H1 (cell line): ENCODE results near the gene CCDC51. TPM values are rescaled to one million over a fixed set of nuclear protein-coding genes. Genes with fewer than 3 reads are reported as not detected.

Experiments
- CTCF ChIA-PET: fragments of 300-600 bp; sonication (Branson Sonifier 250); formaldehyde crosslinking; loops from one replicate; lab custom pipeline; 2021; ENCODE audit not compliant: partially characterized antibody; lab: Charles Lee
- POLR2A ChIA-PET: fragments of 300-600 bp; sonication (Branson Sonifier 250); formaldehyde crosslinking; loops from one replicate; lab custom pipeline; 2021; ENCODE audit warnings: inconsistent platforms; ENCODE audit not compliant: partially characterized antibody; lab: Charles Lee
- DNase-seq, 2 experiments: peaks; one replicate each; pipeline versions ENCODE4 v3.0.0 to v3.0.0-alpha.2; 2010 to 2022; ENCODE audit warnings: low spot score in 2 of 2, low read depth in 1 of 2, mixed read lengths in 1 of 2
- FAIRE-seq: peaks from 2 replicates; lab custom pipeline; 2011; peaks lifted over from hg19 to GRCh38; lab: Jason Lieb, UNC
- H2AFZ ChIP-seq: 2 replicates; pipeline ENCODE4 v1.8.1; 2012; ENCODE audit warnings: low read length, inconsistent platforms
- H2AK5ac ChIP-seq: 2 replicates; pipeline ENCODE4 v1.6.1; 2013; ENCODE audit warnings: low read depth, low read length
- H2BK120ac ChIP-seq: replicated peaks from 2 replicates; pipeline ENCODE3; 2013; ENCODE audit warnings: low read depth, low read length, inconsistent platforms
- H2BK12ac ChIP-seq: 2 replicates; pipeline ENCODE4 v1.6.1; 2013; ENCODE audit warnings: low read depth, low read length
- H2BK15ac ChIP-seq: 2 replicates; pipeline ENCODE4 v1.6.1; 2013; ENCODE audit warnings: low read length
- H2BK20ac ChIP-seq: 2 replicates; pipeline ENCODE4 v1.6.1; 2013; ENCODE audit warnings: low read length
- H2BK5ac ChIP-seq: 2 replicates; pipeline ENCODE4 v1.6.1; 2013; ENCODE audit warnings: low read depth, low read length
- H3K14ac ChIP-seq: 2 replicates; pipeline ENCODE4 v1.6.1; 2013; ENCODE audit warnings: inconsistent platforms; ENCODE audit not compliant: insufficient read length
- H3K18ac ChIP-seq: 2 replicates; pipeline ENCODE4 v1.6.1; 2013; ENCODE audit warnings: low read length; ENCODE audit errors: extremely low read depth
- H3K23ac ChIP-seq: 2 replicates; pipeline ENCODE4 v1.6.1; 2013; ENCODE audit warnings: inconsistent platforms; ENCODE audit not compliant: insufficient read length
- H3K23me2 ChIP-seq: 2 replicates; pipeline ENCODE4 v1.6.1; 2013; ENCODE audit warnings: low read depth, low read length
- H3K27ac ChIP-seq: 2 replicates; pipeline ENCODE4 v1.6.1; 2011; ENCODE audit warnings: low read depth, low read length, inconsistent platforms
- H3K27me3 ChIP-seq, 4 experiments: replicated peaks in 1 of 4; 1 replicate in 1 of 4; 2 replicates in 3 of 4; pipeline versions ENCODE4 v1.6.1 to v1.8.1; 2011 to 2013; ENCODE audit warnings: low read length in 3 of 4, mild to moderate bottlenecking in 3 of 4, inconsistent platforms in 2 of 4, mixed read lengths in 2 of 4, moderate library complexity in 1 of 4; ENCODE audit not compliant: control insufficient read depth in 3 of 4, insufficient read depth in 3 of 4; ENCODE audit errors: extremely low read depth in 1 of 4
- H3K36me3 ChIP-seq, 4 experiments: 2 replicates each; pipeline versions ENCODE4 v1.6.1 to v1.8.1; 2011 to 2013; ENCODE audit warnings: mild to moderate bottlenecking in 4 of 4, low read length in 3 of 4, moderate library complexity in 2 of 4, control low read depth in 1 of 4, inconsistent platforms in 1 of 4; ENCODE audit not compliant: insufficient read depth in 4 of 4, control insufficient read depth in 2 of 4
- H3K4ac ChIP-seq: replicated peaks from 2 replicates; pipeline ENCODE3; 2013; ENCODE audit warnings: low read length, low read depth, mixed read lengths, inconsistent platforms; ENCODE audit not compliant: insufficient read length
- H3K4me1 ChIP-seq, 4 experiments: replicated peaks in 1 of 4; 1 replicate in 1 of 4; 2 replicates in 3 of 4; pipeline versions ENCODE4 v1.6.1 to v1.8.1; 2011 to 2013; ENCODE audit warnings: low read length in 3 of 4, inconsistent platforms in 2 of 4, mixed read lengths in 1 of 4; ENCODE audit not compliant: insufficient read depth in 4 of 4, control insufficient read depth in 3 of 4
- H3K4me2 ChIP-seq, 2 experiments: 2 replicates each; pipeline versions ENCODE4 v1.6.1 to v1.8.1; 2011 to 2013; ENCODE audit warnings: low read depth in 2 of 2, low read length in 2 of 2, control low read depth in 1 of 2, inconsistent platforms in 1 of 2, mild to moderate bottlenecking in 1 of 2; ENCODE audit not compliant: insufficient read depth in 1 of 2
- H3K4me3 ChIP-seq, 4 experiments: fragments of 200-600, 300-600 bp in 1 of 4; sonication (generic), shearing (Covaris generic), sonication (Bioruptor Twin) in 1 of 4; 2 replicates each; pipeline versions ENCODE4 v1.5.1 to v1.8.1; 2011 to 2016; ENCODE audit warnings: low read length in 4 of 4, low read depth in 3 of 4, control low read depth in 2 of 4, inconsistent platforms in 2 of 4, mild to moderate bottlenecking in 2 of 4, mixed read lengths in 1 of 4, moderate library complexity in 1 of 4; ENCODE audit not compliant: insufficient read depth in 2 of 4; ENCODE audit errors: extremely low read depth in 1 of 4
- H3K56ac ChIP-seq: replicated peaks from 2 replicates; pipeline ENCODE3; 2013; ENCODE audit warnings: low read depth, mild to moderate bottlenecking, mixed read lengths, low read length, inconsistent platforms; ENCODE audit not compliant: insufficient read length
- H3K79me1 ChIP-seq: 2 replicates; pipeline ENCODE4 v1.6.1; 2013; ENCODE audit warnings: low read depth, low read length, control low read depth
- H3K79me2 ChIP-seq, 2 experiments: 2 replicates each; pipeline versions ENCODE4 v1.6.1 to v1.8.1; 2012 to 2013; ENCODE audit warnings: low read length in 2 of 2, mild to moderate bottlenecking in 2 of 2, inconsistent platforms in 1 of 2; ENCODE audit not compliant: insufficient read depth in 2 of 2, control insufficient read depth in 1 of 2
- H3K9ac ChIP-seq, 4 experiments: replicated peaks in 1 of 4; 1 replicate in 1 of 4; 2 replicates in 3 of 4; pipeline versions ENCODE4 v1.6.1 to v1.8.1; 2011 to 2013; ENCODE audit warnings: low read depth in 3 of 4, low read length in 3 of 4, control low read depth in 2 of 4, mild to moderate bottlenecking in 2 of 4, moderate library complexity in 2 of 4, inconsistent platforms in 1 of 4; ENCODE audit errors: extremely low read depth in 1 of 4
- H3K9me3 ChIP-seq, 2 experiments: 2 replicates each; pipeline versions ENCODE4 v1.6.1 to v1.8.1; 2012 to 2013; ENCODE audit warnings: mild to moderate bottlenecking in 2 of 2, moderate library complexity in 2 of 2, control low read depth in 1 of 2, inconsistent platforms in 1 of 2, low read depth in 1 of 2, low read length in 1 of 2, mixed read lengths in 1 of 2; ENCODE audit not compliant: insufficient read depth in 2 of 2
- H4K20me1 ChIP-seq, 2 experiments: replicated peaks in 1 of 2; 2 replicates each; pipeline versions ENCODE3 to v1.8.1; 2011 to 2013; ENCODE audit warnings: inconsistent platforms in 2 of 2, low read length in 2 of 2, mild to moderate bottlenecking in 1 of 2; ENCODE audit not compliant: insufficient read depth in 2 of 2, control insufficient read depth in 1 of 2
- H4K5ac ChIP-seq: 2 replicates; pipeline ENCODE4 v1.6.1; 2013; ENCODE audit warnings: low read length, low read depth, mixed read lengths, inconsistent platforms; ENCODE audit not compliant: insufficient read length
- H4K8ac ChIP-seq: 2 replicates; pipeline ENCODE4 v1.8.0; 2013; ENCODE audit warnings: mild to moderate bottlenecking, moderate library complexity, low read length, inconsistent platforms; ENCODE audit not compliant: insufficient read depth; ENCODE audit errors: extremely low read depth
- H4K91ac ChIP-seq: replicated peaks from 2 replicates; pipeline ENCODE3; 2013; ENCODE audit warnings: low read length, mixed read lengths, inconsistent platforms; ENCODE audit not compliant: insufficient read length
- FOSL1 ChIP-seq: IDR thresholded peaks from 2 replicates; pipeline ENCODE4 v1.6.1; 2011; ENCODE audit warnings: mild to moderate bottlenecking, low read depth, low read length, moderate library complexity; ENCODE audit not compliant: insufficient read depth
- POLR2AphosphoS5 ChIP-seq: IDR thresholded peaks from 2 replicates; pipeline ENCODE4 v1.6.1; 2011; ENCODE audit warnings: low read depth, low read length
- TBP ChIP-seq: IDR thresholded peaks from 2 replicates; pipeline ENCODE4 v1.6.1; 2011; ENCODE audit warnings: low read depth, low read length, improper control_type of control experiment
- WGBS, 2 experiments: shearing (Covaris generic) in 1 of 2; methylation state at CpG; one replicate each; pipeline versions ENCODE4 v1.1.6 to v1.1.7; 2013 to 2015; ENCODE audit warnings: low lambda C conversion rate in 2 of 2, mixed read lengths in 2 of 2, inconsistent platforms in 1 of 2, low coverage in 1 of 2, missing lambda C conversion rate in 1 of 2; ENCODE audit not compliant: insufficient replicate concordance in 2 of 2, insufficient coverage in 1 of 2, insufficient read length in 1 of 2; ENCODE audit errors: extremely low coverage in 1 of 2, missing lambda C conversion rate in 1 of 2; 5-methylcytosine and 5-hydroxymethylcytosine counted together
- polyA plus RNA-seq, 7 experiments: library from polyadenylated mRNA; depleted of rRNA in 3 of 7; stranded (reverse) in 5 of 7; unstranded in 2 of 7; fragments of >200 nt in 5 of 7; fragments of 200-250 nt in 2 of 7; gene quantifications; 1 replicate in 5 of 7; 2 replicates in 1 of 7; 4 replicates in 1 of 7; pipeline versions ENCODE4 v1.2.1 to v1.2.3, GENCODE V29; 2011 to 2013; ENCODE audit warnings: missing spikeins in 2 of 7, mixed read lengths in 2 of 7
- total RNA-seq: library from RNA; stranded (reverse); fragmentation: NEBNext Ultra II Directional; extraction: Animal tissue kit (Norgen Biotek cat#: 25700); gene quantifications from 2 replicates; pipeline ENCODE4 v1.2.1, GENCODE V29; 2021

CCDC51 gene
- total and polyA plus RNA-seq, 2 of the 8 experiments (the other 6 are each of a cell fraction or from before 2014, with no cell fraction given) = 21.3 to 21.4 TPM

- H3K4ac ChIP-seq = no peak overlapping the region
- 85% methylated on average over 3 of the region's 3 CpGs; no CpG with 5 or more reads in 1 of the 2 experiments for WGBS, 2 experiments
- H2BK5ac ChIP-seq = no peak overlapping the region
- H3K79me1 ChIP-seq = no peaks in the 10 kb centered on the region; the same call in 1 of the 2 replicates
- no peak overlapping the region for H3K18ac ChIP-seq
- no peak overlapping the region for H3K4me3 ChIP-seq
- no peak overlapping the region for H2BK120ac ChIP-seq
- no peaks in the 10 kb centered on the region for H3K27me3 ChIP-seq
- no peak for DNase-seq
- H3K14ac ChIP-seq = no peak overlapping the region
- FAIRE-seq = no peak
- H3K9ac ChIP-seq = no peak overlapping the region
- H3K23ac ChIP-seq = no peak overlapping the region
- peaks cover 5 to 15% of the 10 kb centered on the region in 2 experiments for H4K20me1 ChIP-seq
- no peak overlapping the region for H2BK20ac ChIP-seq
- no peak overlapping the region for H2AK5ac ChIP-seq
- no peak overlapping the region for H3K27ac ChIP-seq
- H3K4me1 ChIP-seq = peaks cover 0 to 7% (median 4%) of the 10 kb centered on the region in 4 experiments; a peak in 3 of 7 replicates
- 0 out of 2 replicates have a peak, but pooled peaks cover 2% of the 10 kb centered on the region for H3K23me2 ChIP-seq
- H4K5ac ChIP-seq = no peak overlapping the region
- H3K79me2 ChIP-seq = no peaks in the 10 kb centered on the region
- CTCF ChIA-PET = interaction anchor here (1.2 to 9.2 kb wide), 6 partner anchors 13 to 146 kb away, joined by 3 to 220 read pairs (median 19); no protein-coding TSS in a partner anchor
- H2BK15ac ChIP-seq = no peak overlapping the region
- POLR2A ChIA-PET = interaction anchor here (1.0 to 20.2 kb wide), 3 partner anchors 9 to 38 kb away, joined by 3 to 650 read pairs (median 4); partner anchors contain the start of gene PLXNB1
- no peaks in the 10 kb centered on the region for H3K9me3 ChIP-seq
- no peak overlapping the region for H4K8ac ChIP-seq
- no peak overlapping the region for H3K56ac ChIP-seq
- H4K91ac ChIP-seq = no peak overlapping the region
- no peak overlapping the region for H2BK12ac ChIP-seq
- no peak overlapping the region for H3K4me2 ChIP-seq
- peaks cover 23 to 45% (median 40%) of the 10 kb centered on the region in 4 experiments for H3K36me3 ChIP-seq
- no peak overlapping the region for H2AFZ ChIP-seq
- TF ChIP-seq FOSL1 = no peak
- no peak for TF ChIP-seq TBP
- TF ChIP-seq POLR2AphosphoS5 = no peak
Observed at GRCh38 chr3:48402907-48403306, 37.0 kb downstream of the CCDC51 start.
